Activated T-helper 9 cell treated with anti-CD3 and anti-CD28 coated beads, Interleukin-2, amount 50 U/mL, for 16 hours (primary cell): ENCODE results near the gene UBTF.
"Not testable (repeated sequence)": the region's sequence is repeated elsewhere in the genome, so short reads cannot be mapped to it uniquely, and the experiment has no call there.

Source experiments
- DNase-seq: peaks from one replicate; pipeline ENCODE4 v3.0.0-alpha.2; 2020; ENCODE audit warnings: low read depth

The UBTF gene

GRCh38 chr17:44241106-44241624 lies 21.7 kb upstream of the UBTF start:
- DNase-seq: no peak

GRCh38 chr17:44237886-44238285 lies 18.4 kb upstream of the UBTF start:
- DNase-seq: not testable (repeated sequence)

DNA sequence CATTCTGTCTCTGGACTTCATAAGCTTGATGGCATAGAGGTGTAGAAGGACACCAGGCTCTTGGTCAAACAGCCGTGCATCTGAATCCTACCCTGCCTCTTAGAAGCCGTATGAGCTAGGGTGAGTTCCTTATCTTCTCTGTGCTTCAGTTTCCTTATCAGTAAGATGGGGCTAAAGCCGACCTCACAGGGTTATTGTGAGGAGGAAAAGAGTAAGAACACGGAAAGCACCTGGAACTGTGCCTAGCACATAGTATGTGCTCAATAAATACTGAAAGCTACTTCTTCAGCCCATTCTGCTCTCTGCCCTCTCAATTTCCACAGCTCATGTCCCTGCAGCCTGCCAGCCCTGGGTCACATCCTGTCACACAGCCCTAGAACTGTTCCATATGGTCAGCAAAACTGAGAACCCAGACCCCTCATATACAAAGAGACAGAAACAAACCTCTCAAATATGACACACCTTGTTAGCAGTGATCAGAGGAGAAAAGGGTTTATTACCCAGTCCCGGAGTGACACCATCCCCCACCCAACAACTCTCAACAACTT lies 17.0 kb upstream of the UBTF start:
- no peak for DNase-seq

DNA sequence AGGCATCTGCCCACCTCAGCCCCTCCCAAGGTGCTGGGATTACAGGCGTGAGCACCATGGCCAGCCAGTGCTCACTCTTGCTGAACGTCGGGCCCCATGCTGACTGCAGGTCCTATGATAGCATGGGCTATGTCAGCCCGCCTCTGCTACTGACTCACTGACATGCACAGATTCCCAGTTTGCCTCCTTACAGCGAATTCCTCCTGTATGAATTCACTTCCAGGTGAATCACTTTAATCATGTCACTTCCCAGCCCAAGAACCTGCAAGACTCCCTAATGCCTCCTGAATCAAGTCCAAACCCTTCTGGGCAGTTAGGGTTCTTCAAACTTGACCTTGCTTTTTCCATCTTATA lies 16.1 kb upstream of the UBTF start:
- no peak for DNase-seq

DNA sequence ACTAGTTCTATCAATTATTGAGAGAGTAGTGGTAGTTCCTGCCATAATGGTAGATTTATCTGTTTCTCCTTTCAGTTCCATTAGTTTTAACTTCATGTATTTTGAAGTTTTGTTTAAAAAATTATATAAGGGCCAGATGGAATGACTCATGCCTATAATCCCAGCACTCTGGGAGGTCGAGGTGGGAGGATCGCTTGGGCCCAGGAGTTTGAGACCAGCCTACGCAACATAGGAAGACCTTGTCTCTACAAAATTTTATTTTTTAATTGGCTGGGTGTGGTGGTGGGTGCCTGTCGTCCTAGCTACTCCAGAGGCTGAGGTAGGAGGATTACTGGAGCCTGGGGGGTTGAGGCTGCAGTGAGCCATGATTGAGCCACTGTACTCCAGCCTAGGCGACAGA lies 14.1 kb upstream of the UBTF start:
- no peak for DNase-seq

GRCh38 chr17:44232061-44232460 lies 12.6 kb upstream of the UBTF start:
- DNase-seq: no peak

DNA sequence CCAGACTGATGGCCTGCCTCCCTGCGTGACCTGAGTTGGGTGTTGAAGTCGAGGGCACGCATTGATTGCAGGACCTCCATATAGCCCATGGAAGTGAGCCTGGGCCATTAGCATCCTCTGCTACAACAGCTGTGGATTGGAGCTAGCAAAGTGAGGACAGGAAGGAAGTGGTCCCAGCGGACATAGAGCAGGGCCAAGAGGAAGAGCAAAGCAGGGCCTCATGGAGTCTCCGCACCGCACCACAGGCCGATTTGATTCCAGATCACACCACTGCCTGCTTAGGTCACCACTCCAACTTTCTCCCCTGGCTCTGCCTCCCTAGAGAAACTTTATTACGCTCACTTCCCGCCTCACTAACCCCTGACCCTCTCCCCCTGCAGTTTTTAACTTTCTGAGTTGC lies 10.7 kb upstream of the UBTF start:
- DNase-seq: no peak

DNA sequence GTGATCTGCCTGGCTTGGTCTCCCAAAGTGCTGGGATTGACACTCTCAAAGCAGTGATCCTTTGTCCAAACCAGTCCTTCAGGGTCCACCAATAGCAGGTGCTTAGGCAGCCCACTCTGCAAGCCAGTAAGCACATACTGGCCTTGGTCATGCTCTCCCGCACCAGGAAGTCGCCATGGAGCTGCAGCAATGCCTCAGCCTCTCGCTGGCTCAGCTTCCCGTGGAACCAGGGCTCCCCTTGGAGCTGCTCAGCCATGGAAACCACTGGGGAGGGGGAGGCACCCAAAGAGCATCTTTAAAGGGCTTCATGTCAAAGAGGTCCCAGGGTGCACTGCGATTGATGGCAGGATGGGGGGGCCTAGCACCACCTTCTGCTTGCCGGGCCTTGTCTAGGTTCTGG lies 9.6 kb upstream of the UBTF start:
- DNase-seq: no peak

GRCh38 chr17:44223541-44224071 lies 4.1 kb upstream of the UBTF start:
- DNase-seq: no peak

DNA sequence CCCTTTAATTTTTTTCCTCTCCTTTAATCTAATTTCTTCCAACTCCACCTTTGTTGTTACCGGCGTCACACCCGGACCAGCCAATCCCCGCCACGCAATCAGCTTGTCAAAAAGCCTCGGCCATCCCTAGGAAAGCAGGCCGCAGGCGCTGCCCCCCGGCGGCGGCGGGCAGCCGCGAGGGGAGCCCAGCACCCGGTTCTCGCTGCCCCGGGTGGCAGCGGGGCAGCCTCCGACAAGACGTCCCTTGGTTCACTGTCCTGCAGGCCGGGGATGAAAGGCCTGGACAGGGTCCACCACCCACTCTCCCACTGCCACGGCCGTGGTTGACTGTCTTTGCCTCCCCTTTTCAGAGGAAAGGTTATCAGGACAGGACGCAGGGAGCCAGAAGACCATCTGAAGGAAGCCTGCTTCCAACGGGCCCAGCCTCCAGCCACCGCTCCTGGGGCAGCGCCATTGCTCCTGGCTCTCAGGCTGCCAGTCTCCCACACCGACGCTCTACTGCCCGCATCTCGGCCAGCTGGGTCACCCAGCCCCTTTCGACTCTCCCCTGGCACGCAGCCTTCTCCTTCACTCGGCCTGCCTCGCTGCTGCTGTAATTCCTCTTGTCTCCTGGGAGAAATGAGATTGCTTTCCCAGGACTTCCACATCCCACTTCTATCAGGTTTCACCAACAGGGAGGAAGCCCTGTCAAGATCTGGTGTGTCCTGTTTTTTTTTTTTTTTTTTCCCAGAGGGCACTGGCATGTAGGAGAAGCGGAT lies 2.8 kb upstream of the UBTF start:
- peak; percentile 26 for DNase-seq

DNA sequence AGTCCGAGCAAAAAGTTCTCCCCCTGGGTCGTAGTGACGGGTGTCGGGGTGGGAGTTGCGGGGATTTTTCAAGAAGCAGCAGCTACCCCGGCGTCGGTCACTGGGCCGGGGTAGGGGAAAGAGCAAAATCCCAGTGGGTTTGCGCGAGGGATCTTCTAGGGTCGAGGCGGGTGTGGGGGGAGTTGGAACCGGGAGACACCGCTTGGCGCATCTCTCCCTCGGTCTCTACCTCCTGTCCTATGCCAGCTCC lies 2.3 kb upstream of the UBTF start:
- no peak for DNase-seq

DNA sequence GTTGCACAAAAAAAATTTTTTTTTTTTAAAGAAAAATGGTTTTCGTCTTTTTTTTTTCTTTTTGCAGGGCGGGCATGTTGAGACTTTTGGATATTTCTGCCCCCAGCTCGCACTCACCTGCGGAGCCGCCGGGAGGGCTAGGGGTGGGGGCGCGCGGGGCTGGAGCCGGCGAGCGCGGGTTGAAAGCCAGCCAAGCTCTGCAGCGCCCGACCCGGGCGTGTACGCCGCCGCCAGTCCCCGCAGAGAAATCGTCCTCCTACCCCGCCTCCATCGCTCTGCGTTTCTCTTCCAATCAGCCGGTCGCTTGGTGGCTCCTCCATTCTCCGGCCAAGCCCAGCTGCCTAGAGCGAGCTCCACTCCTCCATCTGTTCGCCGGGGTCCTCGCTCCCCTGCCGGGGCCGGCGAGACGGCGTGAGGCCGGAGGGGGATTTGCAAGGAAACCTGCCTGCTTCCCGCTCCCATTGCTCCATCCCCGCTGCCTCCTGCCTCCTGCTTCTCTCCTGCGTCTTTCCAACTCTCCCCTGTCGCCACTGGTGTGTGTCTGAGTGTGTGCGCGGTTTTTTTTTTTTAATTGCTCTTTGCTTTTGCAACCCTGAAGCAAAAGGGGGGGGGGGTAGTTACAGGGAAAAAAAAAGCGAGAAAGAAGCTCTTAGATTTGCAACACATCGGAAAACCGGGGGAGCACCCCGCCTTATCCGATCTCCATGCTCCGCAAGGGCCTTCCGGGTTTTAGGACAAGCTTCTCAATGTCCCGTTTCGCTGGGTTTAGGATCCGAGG lies 1.8 kb upstream of the UBTF start:
- DNase-seq: peak; percentile 46

DNA sequence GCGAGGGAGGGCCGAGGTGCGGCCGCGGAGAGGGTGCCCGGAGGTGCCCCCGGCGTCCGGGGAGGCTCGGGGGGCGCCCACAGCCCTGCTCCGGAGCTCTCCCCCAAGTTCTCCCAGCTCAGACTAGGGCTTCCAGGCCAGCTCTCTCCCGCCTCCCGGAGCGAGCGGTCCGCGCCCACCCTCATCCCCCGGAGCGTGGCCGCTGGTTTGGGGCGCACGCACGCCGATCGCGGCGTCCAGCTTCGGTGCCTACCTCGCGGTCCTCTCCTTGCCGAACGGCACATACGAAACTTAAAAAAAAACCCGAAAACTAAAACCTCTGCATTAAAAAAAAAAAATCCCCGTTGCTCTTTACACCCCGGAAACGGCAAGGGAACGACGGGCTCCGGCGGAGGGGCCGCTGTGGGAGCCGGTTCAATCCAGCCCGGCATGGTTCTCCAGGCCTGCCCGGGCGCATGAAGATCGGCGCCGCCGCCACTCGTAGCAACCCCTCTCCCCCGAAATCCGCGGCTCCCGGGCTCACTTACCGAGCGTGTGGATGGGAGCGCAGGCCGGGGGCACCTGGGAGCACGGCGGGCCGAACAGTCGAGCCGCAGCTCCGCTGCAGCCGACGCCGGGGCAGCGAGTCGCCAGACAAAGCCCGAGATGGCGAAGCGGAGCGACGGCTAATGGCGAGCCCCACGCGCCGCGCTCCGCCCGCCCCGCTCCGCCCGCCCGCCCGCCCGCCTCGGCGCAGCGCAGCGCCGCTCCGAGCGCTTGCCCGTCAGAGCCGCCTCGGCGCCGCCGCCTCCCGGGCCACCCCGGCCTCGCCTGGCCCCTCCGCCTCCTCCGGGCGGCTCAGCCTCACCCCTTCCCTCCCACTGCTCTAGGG lies 973 bp upstream of the UBTF start:
- peak; percentile 43 for DNase-seq

- peak; percentile 66 for DNase-seq
Observed at GRCh38 chr17:44219108-44219615, 313 bp downstream of the UBTF start.

- peak; percentile 81 for DNase-seq
Observed at GRCh38 chr17:44218344-44219107, 949 bp downstream of the UBTF start.

DNA sequence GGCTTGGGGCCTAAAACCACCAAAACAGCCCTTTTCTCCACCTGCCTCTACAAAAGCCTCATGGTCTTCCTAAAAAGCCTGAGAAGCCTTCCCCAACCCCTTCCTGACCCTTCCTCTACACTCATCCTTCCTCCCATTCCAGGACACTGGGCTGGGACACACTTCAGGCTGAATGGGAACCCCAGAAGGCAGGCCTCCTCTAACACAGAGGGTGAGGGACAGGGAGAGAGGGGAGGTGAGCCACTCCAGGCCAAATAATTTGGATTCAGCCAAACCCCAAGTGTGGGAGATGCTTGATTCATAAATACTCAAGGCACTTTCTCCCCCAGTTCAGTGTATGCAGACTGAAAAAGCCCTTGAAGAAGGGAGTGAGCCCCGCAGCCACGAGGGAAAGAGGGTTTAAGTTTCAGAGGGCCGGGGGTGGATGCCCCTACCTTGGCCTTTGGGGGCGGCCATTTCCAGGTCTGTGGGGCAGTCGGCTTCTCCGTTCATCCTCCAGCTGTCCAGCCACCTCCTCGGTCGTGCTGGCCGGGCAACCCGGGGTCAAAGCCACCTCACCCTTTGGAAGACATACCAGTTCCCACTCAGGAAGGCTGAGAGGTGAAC lies 1.6 kb downstream of the UBTF start:
- no peak for DNase-seq

- no peak for DNase-seq
Observed at GRCh38 chr17:44216694-44217093, 2.8 kb downstream of the UBTF start.

DNA sequence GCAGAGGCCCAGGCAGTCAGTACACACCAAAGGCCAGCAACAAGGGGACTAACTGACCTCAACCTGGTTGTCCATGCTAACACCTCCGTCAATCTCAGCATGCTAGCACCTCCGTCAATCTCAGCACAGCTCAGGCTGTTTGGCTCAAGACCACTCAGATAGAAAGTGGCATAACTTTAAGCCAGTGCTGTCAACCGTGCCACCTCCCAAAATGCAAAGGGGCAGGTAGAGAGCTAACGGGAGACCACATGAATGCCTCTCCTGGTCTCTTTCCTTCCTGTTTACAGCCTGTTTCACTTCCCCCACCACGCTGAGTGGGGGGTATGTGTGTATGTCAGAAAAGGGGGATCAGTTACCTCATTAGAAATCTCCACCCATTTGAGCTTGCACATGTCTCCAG lies 3.3 kb downstream of the UBTF start:
- DNase-seq: no peak

DNA sequence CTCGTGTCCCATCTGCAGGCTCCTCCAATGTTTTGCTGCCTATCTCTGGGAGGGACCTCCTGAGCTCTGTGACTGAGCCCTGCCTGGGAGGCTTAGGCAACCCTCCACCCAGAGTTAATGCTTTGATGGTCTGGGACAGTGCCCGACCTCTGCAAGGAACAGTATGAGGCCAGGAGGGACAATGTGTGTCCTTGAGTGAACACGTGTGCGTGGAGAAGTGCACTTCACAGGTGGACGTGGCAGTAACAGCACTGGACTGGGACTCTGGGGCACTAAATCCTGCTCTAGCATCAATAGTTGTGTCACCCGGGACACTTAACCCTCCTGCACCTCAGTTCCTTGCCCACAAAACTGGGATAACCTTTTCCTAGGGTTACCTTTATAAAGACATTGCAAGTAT lies 4.6 kb downstream of the UBTF start:
- DNase-seq: no peak

DNA sequence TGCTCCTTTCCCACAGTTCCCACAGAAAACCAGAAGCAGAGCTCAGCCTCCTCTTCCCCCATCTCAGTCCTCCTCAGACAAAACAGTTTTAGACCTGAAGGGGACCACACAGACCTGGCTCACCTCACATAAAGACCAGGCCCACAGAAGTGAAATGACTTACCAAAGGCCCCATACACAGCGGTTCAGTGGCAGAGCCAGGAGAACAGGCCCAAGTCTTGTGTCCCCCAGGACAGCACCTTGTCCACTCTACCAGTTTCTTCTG lies 5.3 kb downstream of the UBTF start:
- no peak for DNase-seq
